NCI-H128 (cell line): ENCODE results near the gene ELMOD1.
A peak's percentile ranks its signal among the peaks of the same experiment; 100 is the strongest.
"Not testable (repeated sequence)": the region's sequence is repeated elsewhere in the genome, so short reads cannot be mapped to it uniquely, and the experiment has no call there.

ENCODE experiments used
- DNase-seq: peaks from one replicate; lab custom pipeline; 2025; ENCODE audit not compliant: unreplicated experiment; lab: John Stamatoyannopoulos, UW

ELMOD1 gene

GRCh38 chr11:107590460-107591377 is at the start of gene ELMOD1:
Gene ELMOD1, plus strand, starts transcription at chr11:107591147. Its CDS starts 27,043 bp downstream, at chr11:107618190.
- no peak for DNase-seq

- DNase-seq = no peak
Measured at GRCh38 chr11:107545101-107545514, 45.8 kb upstream of the ELMOD1 start.

- DNase-seq = no peak
Measured at GRCh38 chr11:107547961-107548360, 43.0 kb upstream of the ELMOD1 start.

GRCh38 chr11:107549253-107549953 is 41.5 kb upstream of the ELMOD1 start:
- DNase-seq = peak; percentile 30

GRCh38 chr11:107549954-107550285 is 41.0 kb upstream of the ELMOD1 start:
- no peak for DNase-seq

- no peak for DNase-seq
Measured at GRCh38 chr11:107550304-107550703, 40.6 kb upstream of the ELMOD1 start.

- DNase-seq = no peak
Measured at GRCh38 chr11:107561688-107562087, 29.3 kb upstream of the ELMOD1 start.

- no peak for DNase-seq
Measured at GRCh38 chr11:107562647-107563208, 28.2 kb upstream of the ELMOD1 start.

- DNase-seq = no peak
Measured at GRCh38 chr11:107563702-107564101, 27.2 kb upstream of the ELMOD1 start.

GRCh38 chr11:107564877-107565218 is 26.1 kb upstream of the ELMOD1 start:
- no peak for DNase-seq

- no peak for DNase-seq
Measured at GRCh38 chr11:107565219-107565937, 25.6 kb upstream of the ELMOD1 start, which contains the start of gene ALKBH8. Gene ALKBH8, minus strand, starts transcription at chr11:107565735. Its CDS starts 4,842 bp downstream, at chr11:107560893.

- not testable (repeated sequence) for DNase-seq
Measured at GRCh38 chr11:107565955-107566501, 24.9 kb upstream of the ELMOD1 start.

- no peak for DNase-seq
Measured at GRCh38 chr11:107566569-107566968, 24.4 kb upstream of the ELMOD1 start.

GRCh38 chr11:107567739-107568335 is 23.1 kb upstream of the ELMOD1 start:
- DNase-seq = no peak

GRCh38 chr11:107570015-107570414 is 20.9 kb upstream of the ELMOD1 start:
- DNase-seq = no peak

- DNase-seq = no peak
Measured at GRCh38 chr11:107573438-107573837, 17.5 kb upstream of the ELMOD1 start.

- DNase-seq = peak; percentile 17
Measured at GRCh38 chr11:107576497-107577345, 14.2 kb upstream of the ELMOD1 start.

GRCh38 chr11:107577346-107577711 is 13.6 kb upstream of the ELMOD1 start:
- no peak for DNase-seq

GRCh38 chr11:107579169-107579568 is 11.8 kb upstream of the ELMOD1 start:
- not testable (repeated sequence) for DNase-seq

- no peak for DNase-seq
Measured at GRCh38 chr11:107581147-107581546, 9.8 kb upstream of the ELMOD1 start.
